HEK293T (cell line): ENCODE measurements around the gene MLX.
A peak's percentile ranks its signal among the peaks of the same experiment; 100 is the strongest.
"Not testable (repeated sequence)": the region's sequence is repeated elsewhere in the genome, so short reads cannot be mapped to it uniquely, and the experiment has no call there.

Experiments used
- CTCF ChIA-PET: fragments of 350-600 bp; formaldehyde crosslinking; extraction: SDS; loops from one replicate; lab custom pipeline; 2021; ENCODE audit warnings: antibody characterized with exemption, inconsistent platforms; lab: Yijun Ruan, JAX
- POLR2A ChIA-PET: fragments of 350-600 bp; formaldehyde crosslinking; extraction: SDS; loops from one replicate; lab custom pipeline; 2020; ENCODE audit warnings: antibody characterized with exemption, inconsistent platforms; lab: Yijun Ruan, JAX
- DNase-seq: peaks from one replicate; pipeline ENCODE4 v3.0.0; 2012; ENCODE audit warnings: mixed read lengths; ENCODE audit errors: extremely low spot score
- ARNT ChIP-seq: fragments of 450-650 bp; IDR thresholded peaks from 2 replicates; pipeline ENCODE4 v1.6.1; 2017; ENCODE audit warnings: mild to moderate bottlenecking
- BHLHE40 ChIP-seq: fragments of 450-650 bp; IDR thresholded peaks from 2 replicates; pipeline ENCODE4 v1.6.1; 2016; ENCODE audit warnings: mild to moderate bottlenecking, moderate library complexity, borderline replicate concordance
- CTBP1 ChIP-seq: fragments of 450-650 bp; IDR thresholded peaks from 2 replicates; pipeline ENCODE4 v1.6.1; 2016; ENCODE audit warnings: borderline replicate concordance
- ELF4 ChIP-seq: fragments of 450-650 bp; IDR thresholded peaks from 2 replicates; pipeline ENCODE4 v1.6.1; 2017; ENCODE audit warnings: antibody characterized with exemption
- FOXA1 ChIP-seq: fragments of 450-650 bp; IDR thresholded peaks from 2 replicates; pipeline ENCODE4 v1.6.1; 2016; ENCODE audit warnings: mild to moderate bottlenecking
- FOXK2 ChIP-seq: fragments of 450-650 bp; IDR thresholded peaks from 2 replicates; pipeline ENCODE4 v1.6.1; 2016; ENCODE audit warnings: mild to moderate bottlenecking
- FOXM1 ChIP-seq: fragments of 450-650 bp; IDR thresholded peaks from 2 replicates; pipeline ENCODE4 v1.6.1; 2017; ENCODE audit warnings: mild to moderate bottlenecking, borderline replicate concordance
- HDGF ChIP-seq: fragments of 450-650 bp; IDR thresholded peaks from 2 replicates; pipeline ENCODE4 v1.6.1; 2017; ENCODE audit warnings: antibody characterized with exemption, borderline replicate concordance
- L3MBTL2 ChIP-seq: fragments of 450-650 bp; conservative IDR thresholded peaks from 2 replicates; pipeline ENCODE4 v1.6.1; 2016; ENCODE audit warnings: mild to moderate bottlenecking
- LEF1 ChIP-seq: fragments of 450-650 bp; IDR thresholded peaks from 2 replicates; pipeline ENCODE4 v1.6.1; 2017; ENCODE audit warnings: mild to moderate bottlenecking, borderline replicate concordance
- NFRKB ChIP-seq: fragments of 450-650 bp; IDR thresholded peaks from 2 replicates; pipeline ENCODE4 v1.6.1; 2016; ENCODE audit warnings: mild to moderate bottlenecking, moderate library complexity
- SP1 ChIP-seq: fragments of 450-650 bp; IDR thresholded peaks from 2 replicates; pipeline ENCODE4 v1.6.1; 2017
- SUZ12 ChIP-seq: fragments of 450-650 bp; IDR thresholded peaks from 2 replicates; pipeline ENCODE4 v1.6.1; 2016; ENCODE audit warnings: mild to moderate bottlenecking
- TARDBP ChIP-seq: fragments of 450-650 bp; IDR thresholded peaks from 2 replicates; pipeline ENCODE4 v1.6.1; 2016
- ZNF384 ChIP-seq: fragments of 450-650 bp; IDR thresholded peaks from 2 replicates; pipeline ENCODE4 v1.6.1; 2016
- TF ChIP-seq, protein P1 (sequence below): fragments of 450-650 bp; IDR thresholded peaks from 2 replicates; pipeline ENCODE4 v1.6.1; 2016

MLX gene

DNA sequence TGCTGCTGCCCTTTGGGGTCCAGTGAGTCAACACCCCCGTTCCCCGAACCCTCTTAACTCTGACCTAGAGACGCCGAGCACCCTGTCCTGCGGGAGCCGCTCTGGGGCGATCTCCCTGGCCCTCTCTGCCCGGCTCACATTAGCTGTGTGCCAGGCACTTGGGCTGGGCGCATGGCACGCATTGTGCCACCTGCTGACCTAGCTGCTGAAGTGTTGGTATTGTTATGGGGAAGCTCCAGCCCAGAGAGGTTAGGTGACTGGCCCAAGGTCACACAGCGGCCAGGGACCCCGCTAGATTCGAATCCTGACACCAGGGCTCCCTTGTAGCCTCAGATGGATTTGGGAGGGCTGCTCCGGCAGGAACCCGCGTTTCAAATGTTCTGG, 13.0 kb upstream of the MLX start:
- TF ChIP-seq FOXM1 (no peak), TARDBP (no peak), HDGF (no peak), FOXK2 (no peak)
- TF ChIP-seq, protein P1, sequence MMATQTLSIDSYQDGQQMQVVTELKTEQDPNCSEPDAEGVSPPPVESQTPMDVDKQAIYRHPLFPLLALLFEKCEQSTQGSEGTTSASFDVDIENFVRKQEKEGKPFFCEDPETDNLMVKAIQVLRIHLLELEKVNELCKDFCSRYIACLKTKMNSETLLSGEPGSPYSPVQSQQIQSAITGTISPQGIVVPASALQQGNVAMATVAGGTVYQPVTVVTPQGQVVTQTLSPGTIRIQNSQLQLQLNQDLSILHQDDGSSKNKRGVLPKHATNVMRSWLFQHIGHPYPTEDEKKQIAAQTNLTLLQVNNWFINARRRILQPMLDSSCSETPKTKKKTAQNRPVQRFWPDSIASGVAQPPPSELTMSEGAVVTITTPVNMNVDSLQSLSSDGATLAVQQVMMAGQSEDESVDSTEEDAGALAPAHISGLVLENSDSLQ: no peak
- ChIA-PET POLR2A (interaction anchor here (1.1 to 4.0 kb wide), 11 partner anchors 8 to 987 kb away, joined by 3 to 37 read pairs (median 6); partner anchors contain the start of genes BECN1, MLX, NAGLU and VPS25), CTCF (no interaction called here)
- no peak for DNase-seq

DNA sequence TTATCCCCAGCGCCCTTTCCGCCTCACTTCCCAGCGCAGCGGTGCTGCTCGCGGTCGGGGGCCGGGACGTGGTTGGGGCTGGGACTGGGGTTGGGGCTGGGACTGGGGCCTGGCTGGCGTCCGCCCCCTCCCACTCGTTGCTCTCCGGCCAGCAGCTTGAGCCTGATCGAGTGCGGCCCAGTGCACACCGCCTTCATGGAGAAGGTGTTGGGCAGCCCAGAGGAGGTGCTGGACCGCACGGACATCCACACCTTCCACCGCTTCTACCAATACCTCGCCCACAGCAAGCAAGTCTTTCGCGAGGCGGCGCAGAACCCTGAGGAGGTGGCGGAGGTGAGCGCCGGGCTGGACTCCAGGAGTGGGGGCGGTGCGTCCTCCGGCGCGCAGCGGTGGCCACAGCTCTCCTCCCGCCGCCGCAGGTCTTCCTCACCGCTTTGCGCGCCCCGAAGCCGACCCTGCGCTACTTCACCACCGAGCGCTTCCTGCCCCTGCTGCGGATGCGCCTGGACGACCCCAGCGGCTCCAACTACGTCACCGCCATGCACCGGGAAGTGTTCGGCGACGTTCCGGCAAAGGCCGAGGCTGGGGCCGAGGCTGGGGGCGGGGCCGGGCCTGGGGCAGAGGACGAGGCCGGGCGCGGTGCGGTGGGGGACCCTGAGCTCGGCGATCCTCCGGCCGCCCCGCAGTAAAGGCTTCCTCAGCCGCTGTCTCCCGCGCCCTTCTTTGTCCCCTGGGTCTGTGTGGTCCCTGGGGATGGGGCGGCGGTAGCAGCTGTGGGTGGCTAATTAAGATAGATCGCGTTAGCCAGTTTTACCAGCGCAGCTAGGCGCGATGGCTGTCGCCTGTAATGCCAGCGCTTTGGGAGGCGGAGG, 12.4 kb upstream of the MLX start:
- peak; percentile 86 for DNase-seq
- ChIA-PET CTCF (no interaction called here), POLR2A (interaction anchor here (0.7 to 4.0 kb wide), 20 partner anchors 8 to 986 kb away, joined by 3 to 37 read pairs (median 6); partner anchors contain the start of genes BECN1, MLX, NAGLU and PSMC3IP)
- TF ChIP-seq FOXK2: no peak
- no peak for TF ChIP-seq FOXA1
- no peak for TF ChIP-seq TARDBP
- TF ChIP-seq L3MBTL2: peak; percentile 58
- 0 out of 2 replicates have a peak, but pooled peaks have one; percentile 87 for TF ChIP-seq HDGF
- TF ChIP-seq FOXM1: no peak
- TF ChIP-seq, protein P1: peak; percentile 54

DNA sequence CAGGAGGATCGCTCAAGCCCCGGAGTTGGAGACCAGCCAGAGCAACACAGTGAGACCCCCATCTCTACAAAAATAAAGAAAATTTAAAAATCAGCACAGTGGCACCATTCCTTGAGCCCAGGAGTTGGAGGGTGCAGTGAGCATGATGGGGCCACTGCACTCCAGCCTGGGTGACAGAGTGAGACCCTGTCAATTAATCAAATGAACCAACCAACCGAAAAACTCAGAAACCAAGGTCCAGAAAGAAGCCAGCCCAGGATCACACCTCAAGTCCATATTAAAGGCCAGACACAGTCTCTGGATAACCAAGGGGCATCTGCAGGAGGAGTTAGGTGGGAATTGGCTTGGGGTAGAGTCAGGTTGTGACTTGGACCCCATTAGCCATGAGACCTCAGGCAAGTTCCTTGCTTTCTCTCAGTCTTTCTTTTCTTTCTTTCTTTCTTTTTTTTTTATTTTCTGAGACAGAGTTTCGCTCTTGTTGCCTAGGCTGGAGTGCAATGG, 11.7 kb upstream of the MLX start:
- TF ChIP-seq FOXM1 (no peak), ZNF384 (no peak), FOXA1 (no peak), NFRKB (no peak), FOXK2 (no peak), CTBP1 (no peak), TARDBP (no peak), BHLHE40 (no peak), ARNT (no peak), L3MBTL2 (no peak), HDGF (no peak), SUZ12 (no peak), SP1 (no peak), LEF1 (no peak), ELF4 (no peak)
- TF ChIP-seq, protein P1: no peak; the same call in none of the 2 replicates
- DNase-seq: no peak
- POLR2A ChIA-PET: interaction anchor here (0.7 to 4.0 kb wide), 17 partner anchors 9 to 218 kb away, joined by 3 to 37 read pairs (median 6); partner anchors contain the start of genes MLX, NAGLU, PSMC3IP and RETREG3

DNA sequence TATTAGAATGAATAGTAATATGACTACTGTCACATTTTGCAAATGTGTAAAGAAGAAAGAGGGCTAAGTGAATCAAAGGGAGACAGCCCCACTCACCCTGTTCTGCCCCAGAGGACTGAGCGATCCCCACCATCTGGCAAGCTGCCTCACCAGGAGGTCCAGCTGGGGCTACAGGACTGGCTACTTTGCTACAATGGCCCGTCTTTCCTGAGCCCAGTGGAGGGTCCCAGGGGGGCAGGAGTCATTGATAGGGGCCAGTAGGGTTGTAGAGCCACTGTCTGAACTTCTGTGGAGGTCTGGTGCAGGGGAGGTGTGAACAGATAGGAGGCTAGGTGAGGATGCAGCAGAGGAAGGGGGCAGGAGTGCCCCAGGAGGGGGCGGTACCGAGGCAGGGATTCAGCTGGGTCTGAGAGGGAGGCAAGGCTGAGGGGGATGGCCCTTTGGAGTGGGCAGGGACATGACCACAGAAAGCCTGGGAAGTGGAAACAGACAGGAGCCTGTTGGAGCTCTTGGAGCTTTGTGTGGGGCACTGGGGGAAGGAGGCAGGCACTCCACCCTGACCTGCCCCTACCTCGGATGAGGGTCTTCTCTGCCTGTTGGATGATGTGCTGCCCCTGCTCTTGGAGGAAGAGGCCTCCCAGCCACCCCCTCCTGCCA, 10.8 kb upstream of the MLX start:
- DNase-seq, CTCF ChIA-PET, POLR2A ChIA-PET: not testable (repeated sequence)

More for the DNA sequence above, 11.7 kb upstream of the MLX start:
- CTCF ChIA-PET: no interaction called here

DNA sequence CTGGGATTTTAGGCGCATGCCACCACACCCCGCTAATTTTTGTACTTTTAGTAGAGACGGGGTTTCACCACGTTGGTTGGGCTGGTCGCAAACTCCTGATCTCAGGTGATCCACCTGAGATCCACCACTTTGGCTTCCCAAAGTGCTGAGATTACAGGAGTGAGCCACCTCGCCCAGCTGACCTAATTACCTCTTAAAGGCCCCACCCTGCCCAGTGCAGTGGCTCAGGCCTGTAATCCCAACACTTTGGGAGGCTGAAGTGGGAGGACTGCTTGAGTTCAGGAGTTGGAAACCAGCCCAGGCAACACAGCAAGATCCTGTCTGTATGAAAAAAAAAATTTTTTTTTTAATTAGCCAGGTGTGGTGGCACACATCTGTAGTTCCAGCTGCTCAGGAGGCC, 7.8 kb upstream of the MLX start:
- no peak for TF ChIP-seq SUZ12
- TF ChIP-seq ZNF384: no peak
- no peak for TF ChIP-seq ELF4
- TF ChIP-seq FOXA1: no peak
- TF ChIP-seq TARDBP: no peak
- no peak for TF ChIP-seq L3MBTL2
- no peak for TF ChIP-seq ARNT
- TF ChIP-seq SP1: no peak
- no peak for TF ChIP-seq LEF1
- TF ChIP-seq NFRKB: no peak
- TF ChIP-seq BHLHE40: no peak
- TF ChIP-seq HDGF: no peak
- TF ChIP-seq CTBP1: no peak
- no peak for TF ChIP-seq FOXM1
- TF ChIP-seq FOXK2: no peak
- ChIA-PET POLR2A (interaction anchor here (0.7 to 2.0 kb wide), 3 partner anchors 11 to 102 kb away, joined by 3 to 6 read pairs (median 4); partner anchors contain the start of gene NAGLU), CTCF (interaction anchor here (0.6 kb wide), 1 partner anchor 23 kb away, joined by 5 read pairs; the partner anchor contains the start of gene NAGLU)
- DNase-seq: no peak

DNA sequence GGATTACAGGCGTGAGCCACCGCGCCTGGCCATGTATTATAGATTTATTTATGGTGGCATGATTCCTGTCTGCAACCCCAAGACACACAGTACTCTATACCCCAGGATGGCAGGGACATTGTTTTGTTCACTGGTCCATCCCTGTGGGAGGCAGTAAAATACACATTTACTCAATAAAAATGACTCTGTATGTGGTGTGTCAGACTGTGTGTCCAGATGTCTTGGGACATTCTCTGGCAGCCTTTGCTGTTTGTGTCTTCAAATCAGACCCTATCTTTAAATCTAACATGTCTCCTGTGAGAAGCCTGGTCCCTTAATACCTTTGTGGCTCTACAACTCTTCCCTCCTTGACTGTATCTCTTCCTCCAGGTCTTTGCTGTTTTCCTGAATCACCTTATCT, 6.7 kb upstream of the MLX start:
- CTCF ChIA-PET: interaction anchor here (0.8 kb wide), 1 partner anchor 12 kb away, joined by 3 read pairs; no protein-coding TSS in a partner anchor

More for the DNA sequence above, 6.7 kb upstream of the MLX start:
- DNase-seq: no peak
- TF ChIP-seq ELF4 (no peak), ZNF384 (no peak), HDGF (no peak), FOXA1 (no peak), ARNT (no peak), FOXM1 (no peak), SP1 (no peak)
- POLR2A ChIA-PET: interaction anchor here (1.2 to 2.0 kb wide), 2 partner anchors 10 to 24 kb away, joined by 4 to 6 read pairs; partner anchors contain the start of gene NAGLU
